HepG2 (cell line): ENCODE results near the gene ZNF865. TPM values are rescaled to one million over a fixed set of nuclear protein-coding genes. Genes with fewer than 3 reads are reported as not detected.

ENCODE experiments used
- ATAC-seq: fragments of 200-7000 bp; cut with Tn5 transposase; 3 replicates; pipeline ENCODE4 v1.9.1; 2020; ENCODE audit warnings: mild to moderate bottlenecking, moderate library complexity
- BruUV-seq: library from RNA; stranded (reverse); fragments of 400-500 nt; replicated peaks from 2 replicates; lab custom pipeline; 2021; lab: Mats Ljungman, UMichigan
- CTCF ChIA-PET: fragments of 300-600 bp; formaldehyde crosslinking; extraction: SDS; loops from one replicate; lab custom pipeline; 2021; ENCODE audit warnings: low total read pairs, inconsistent platforms, low intra/inter-chr PET ratio; lab: Yijun Ruan, JAX
- POLR2A ChIA-PET: fragments of 350-600 bp; sonication (Branson Sonifier 250); formaldehyde crosslinking; loops from one replicate; lab custom pipeline; 2020; ENCODE audit warnings: antibody characterized with exemption, inconsistent platforms; lab: Yijun Ruan, JAX
- DNase-seq: peaks from one replicate; pipeline ENCODE4 v3.0.0-alpha.2; 2015; ENCODE audit warnings: low spot score
- FAIRE-seq: peaks from 3 replicates; lab custom pipeline; 2011; peaks lifted over from hg19 to GRCh38; lab: Jason Lieb, UNC
- H2AFZ ChIP-seq: one replicate; pipeline ENCODE4 v1.6.1; 2011; ENCODE audit warnings: low read length, inconsistent platforms
- H3K27ac ChIP-seq: fragments of 300-600 bp; 3 replicates; pipeline ENCODE4 v1.8.0; 2011; ENCODE audit warnings: mixed run types, mild to moderate bottlenecking, mixed read lengths, low read length, inconsistent platforms; ENCODE audit not compliant: insufficient read depth; ENCODE audit errors: extremely low read length
- H3K27me3 ChIP-seq, 2 experiments: fragments of 200-600 bp in 1 of 2; 2 replicates in 1 of 2; 3 replicates in 1 of 2; pipeline versions ENCODE4 v1.6.0 to v1.8.0; 2011; ENCODE audit warnings: low read length in 2 of 2, mild to moderate bottlenecking in 2 of 2, moderate library complexity in 2 of 2, inconsistent platforms in 1 of 2; ENCODE audit not compliant: insufficient read depth in 2 of 2, control insufficient read depth in 1 of 2
- H3K36me3 ChIP-seq, 2 experiments: fragments of 200-600 bp in 1 of 2; replicated peaks in 1 of 2; 2 replicates in 1 of 2; 3 replicates in 1 of 2; pipeline versions ENCODE4 v1.5.1 to v1.8.0; 2011; ENCODE audit warnings: low read length in 2 of 2, inconsistent platforms in 1 of 2; ENCODE audit not compliant: insufficient read depth in 2 of 2, control insufficient read depth in 1 of 2
- H3K4me1 ChIP-seq: 2 replicates; pipeline ENCODE4 v1.5.1; 2012; ENCODE audit warnings: low read length, inconsistent platforms; ENCODE audit not compliant: insufficient read depth
- H3K4me2 ChIP-seq: 2 replicates; pipeline ENCODE4 v1.6.0; 2011; ENCODE audit warnings: low read depth, low read length, inconsistent platforms
- H3K4me3 ChIP-seq, 3 experiments: fragments of 200-600 bp in 1 of 3; sonication (generic), shearing (Covaris generic) in 1 of 3; replicated peaks in 1 of 3; 2 replicates each; pipeline ENCODE4 v1.5.1; 2011 to 2016; ENCODE audit warnings: low read length in 3 of 3, inconsistent platforms in 2 of 3, low read depth in 2 of 3, mild to moderate bottlenecking in 2 of 3, control low read depth in 1 of 3, mixed read lengths in 1 of 3; ENCODE audit not compliant: insufficient read depth in 1 of 3
- H3K79me2 ChIP-seq: one replicate; pipeline ENCODE4 v1.6.1; 2011; ENCODE audit warnings: low read length, inconsistent platforms; ENCODE audit not compliant: insufficient read depth
- H3K9ac ChIP-seq: 2 replicates; pipeline ENCODE4 v1.6.0; 2011; ENCODE audit warnings: mild to moderate bottlenecking, low read depth, low read length, inconsistent platforms; ENCODE audit not compliant: insufficient read depth
- H3K9me3 ChIP-seq: 2 replicates; pipeline ENCODE4 v1.5.1; 2012; ENCODE audit warnings: mild to moderate bottlenecking, low read length
- H4K20me1 ChIP-seq: 2 replicates; pipeline ENCODE4 v1.6.0; 2011; ENCODE audit warnings: inconsistent platforms, mild to moderate bottlenecking, low read length, moderate library complexity; ENCODE audit not compliant: insufficient read depth
- AGO2 ChIP-seq: fragments of 200-400 bp; formaldehyde crosslinking; optimal IDR thresholded peaks from 2 replicates; pipeline ENCODE3; 2017; ENCODE audit warnings: mild to moderate bottlenecking, low read depth, low read length, moderate library complexity
- ATF7 ChIP-seq, 2 experiments: fragments of 450-650 bp in 1 of 2; sonication (generic) in 1 of 2; formaldehyde crosslinking in 1 of 2; IDR thresholded peaks; 2 replicates each; pipeline versions ENCODE4 v1.4.0 to v1.6.1; 2016 to 2020; ENCODE audit warnings: antibody characterized with exemption in 1 of 2, mild to moderate bottlenecking in 1 of 2, missing genetic modification reagents in 1 of 2
- CENPX ChIP-seq: sonication (generic); formaldehyde crosslinking; IDR thresholded peaks from 2 replicates; pipeline ENCODE4 v1.9.0; 2021; ENCODE audit warnings: mild to moderate bottlenecking, missing genetic modification reagents, moderate library complexity
- CREM ChIP-seq, 2 experiments: sonication (generic) in 1 of 2; formaldehyde crosslinking in 1 of 2; IDR thresholded peaks; 2 replicates each; pipeline versions ENCODE4 v1.4.0 to v1.6.1; 2016 to 2020; ENCODE audit warnings: antibody characterized with exemption in 1 of 2, mild to moderate bottlenecking in 1 of 2, missing genetic modification reagents in 1 of 2
- DR1 ChIP-seq: sonication (generic); formaldehyde crosslinking; IDR thresholded peaks from 2 replicates; pipeline ENCODE4 v1.8.0; 2021; ENCODE audit warnings: mild to moderate bottlenecking, missing genetic modification reagents, inconsistent platforms
- FUBP1 ChIP-seq: sonication (generic); formaldehyde crosslinking; IDR thresholded peaks from 2 replicates; pipeline ENCODE4 v1.5.1; 2020; ENCODE audit warnings: missing genetic modification reagents, mild to moderate bottlenecking, borderline replicate concordance
- GABPB1 ChIP-seq: IDR thresholded peaks from 2 replicates; pipeline ENCODE4 v1.6.1; 2016; ENCODE audit warnings: mild to moderate bottlenecking, missing genetic modification reagents, moderate library complexity, missing compliant biosample characterization
- IKZF5 ChIP-seq: IDR thresholded peaks from 2 replicates; pipeline ENCODE4 v1.6.1; 2018; ENCODE audit warnings: missing genetic modification reagents, mild to moderate bottlenecking, missing compliant biosample characterization
- MLLT10 ChIP-seq: sonication (generic); formaldehyde crosslinking; IDR thresholded peaks from 2 replicates; pipeline ENCODE4 v1.4.0; 2020; ENCODE audit warnings: missing genetic modification reagents
- NFIB ChIP-seq: sonication (generic); formaldehyde crosslinking; IDR thresholded peaks from 2 replicates; pipeline ENCODE4 v1.9.0; 2021; ENCODE audit warnings: missing genetic modification reagents, mild to moderate bottlenecking, borderline replicate concordance
- RBFOX2 ChIP-seq: fragments of 200-400 bp; formaldehyde crosslinking; IDR thresholded peaks from 2 replicates; pipeline ENCODE4 v1.6.1; 2017; ENCODE audit warnings: low read depth, mild to moderate bottlenecking, low read length
- ZMAT5 ChIP-seq: sonication (generic); formaldehyde crosslinking; IDR thresholded peaks from 2 replicates; pipeline ENCODE4 v1.5.0; 2020; ENCODE audit warnings: mild to moderate bottlenecking, low read depth, missing genetic modification reagents, borderline replicate concordance
- ZMYM3 ChIP-seq: sonication (generic); formaldehyde crosslinking; IDR thresholded peaks from 2 replicates; pipeline ENCODE4 v1.5.1; 2020; ENCODE audit warnings: mild to moderate bottlenecking, missing genetic modification reagents
- ZNF335 ChIP-seq: sonication (generic); formaldehyde crosslinking; IDR thresholded peaks from 2 replicates; pipeline ENCODE4 v1.4.0; 2020; ENCODE audit warnings: missing genetic modification reagents
- ZNF619 ChIP-seq: sonication (generic); formaldehyde crosslinking; IDR thresholded peaks from 2 replicates; pipeline ENCODE4 v1.4.0; 2020; ENCODE audit warnings: mild to moderate bottlenecking, missing genetic modification reagents
- ZNF776 ChIP-seq: sonication (generic); formaldehyde crosslinking; IDR thresholded peaks from 2 replicates; pipeline ENCODE4 v1.4.0; 2020; ENCODE audit warnings: mild to moderate bottlenecking, missing genetic modification reagents
- WGBS: methylation state at CpG from one replicate; pipeline ENCODE4 v1.1.6; 2017; ENCODE audit warnings: low lambda C conversion rate; 5-methylcytosine and 5-hydroxymethylcytosine counted together
- in situ Hi-C: cut with HindIII; loops from 2 replicates; pipeline ENCODE4 v1.10.0; 2017; ENCODE audit warnings: low pct_unique_long_range_greater_than_20kb; ENCODE audit not compliant: extremely low pct_ligation_motif_present
- intact Hi-C: fragments of 100-400 bp; cut with micrococcal nuclease; formaldehyde crosslinking; loops from one replicate; pipeline ENCODE4 v1.10.0; 2022; ENCODE audit not compliant: unreplicated experiment
- polyA plus RNA-seq, 8 experiments: library from polyadenylated mRNA; depleted of rRNA in 3 of 8; stranded (reverse) in 7 of 8; unstranded in 1 of 8; fragments of >200 nt; fragmentation: Illumina TruSeq in 4 of 8; extraction: Trizol in 4 of 8; gene quantifications; 2 replicates each; pipeline versions ENCODE4 v1.2.1 to v1.2.3, GENCODE V29; 2011 to 2016; ENCODE audit warnings: low read depth in 4 of 8, missing spikeins in 1 of 8, mixed read lengths in 1 of 8; ENCODE audit not compliant: insufficient read depth in 1 of 8
- total RNA-seq, 5 experiments: library from RNA; depleted of rRNA; stranded (reverse); fragments of >200 nt; fragmentation: Illumina TruSeq; extraction: Trizol; gene quantifications; 2 replicates each; pipeline ENCODE4 v1.2.3, GENCODE V29; 2016; ENCODE audit warnings: low read depth in 1 of 5

The ZNF865 gene
- total and polyA plus RNA-seq, 2 of the 13 experiments (the other 11 are each of a cell fraction or from before 2014, with no cell fraction given): 0.93 to 1.0 TPM

- H3K4me2 ChIP-seq: peak overlapping the region; percentile 84
- no peak for TF ChIP-seq NFIB (CRISPR knock-in tag)
- TF ChIP-seq MLLT10 (CRISPR knock-in tag): no peak
- no peak for TF ChIP-seq CENPX (CRISPR knock-in tag)
- TF ChIP-seq RBFOX2: peak; percentile 62
- TF ChIP-seq DR1 (CRISPR knock-in tag): no peak
- TF ChIP-seq GABPB1: peak; percentile 14; the same call in 1 of the 2 replicates
- no peak for TF ChIP-seq ZNF776 (CRISPR knock-in tag)
- TF ChIP-seq FUBP1 (CRISPR knock-in tag): no peak
- TF ChIP-seq ZNF335 (CRISPR knock-in tag): no peak
- peak; percentile 74 for TF ChIP-seq AGO2
- no peak for TF ChIP-seq CREM (IDR thresholded peaks at IDR 0.05)
- TF ChIP-seq CREM (CRISPR knock-in tag; IDR thresholded peaks at IDR 0.05): no peak
- TF ChIP-seq ZNF619 (CRISPR knock-in tag): no peak
- TF ChIP-seq IKZF5: no peak
- TF ChIP-seq ATF7 (IDR thresholded peaks at IDR 0.05): no peak
- no peak for TF ChIP-seq ATF7 (CRISPR knock-in tag; IDR thresholded peaks at IDR 0.05)
- TF ChIP-seq ZMAT5 (CRISPR knock-in tag): no peak
- no peak for TF ChIP-seq ZMYM3 (CRISPR knock-in tag)
Observed at GRCh38 chr19:55644842-55645511, 39.5 kb downstream of the ZNF865 start.

More at GRCh38 chr19:55644842-55645511, 39.5 kb downstream of the ZNF865 start:
- intact Hi-C loops (no loop called here), in situ Hi-C loops (no loop called here)
- Histone ChIP-seq H3K27ac (no peak overlapping the region), H3K27me3 (no peaks in the 10 kb centered on the region; a peak in 1 of 5 replicates), H3K9ac (peak overlapping the region; percentile 84), H3K9me3 (no peaks in the 10 kb centered on the region), H3K79me2 (peaks cover 41% of the 10 kb centered on the region), H2AFZ (no peak overlapping the region), H4K20me1 (no peaks in the 10 kb centered on the region), H3K36me3 (peaks cover 0 to 10% of the 10 kb centered on the region in 2 experiments; a peak in 2 of 5 replicates), H3K4me3 (peak overlapping the region; percentile 92 to 96 (median 92); a peak in 5 of 6 replicates), H3K4me1 (peaks cover 57% of the 10 kb centered on the region)
- DNase-seq: no peak
- ChIA-PET POLR2A (interaction anchor here (2.4 kb wide), 1 partner anchor 10 kb away, joined by 10 read pairs; the partner anchor contains the start of gene U2AF2), CTCF (interaction anchor here (1.1 kb wide), 1 partner anchor 9 kb away, joined by 3 read pairs; no protein-coding TSS in a partner anchor)
- no peak for ATAC-seq
- BruUV-seq: TSS peak; percentile 67
- FAIRE-seq: no peak
- 95% methylated on average over 19 of the region's 28 CpGs for WGBS
